Heart left ventricle (tissue), 13 donors: ENCODE measurements around the gene RHOB.

Source experiments
- CTCF ChIP-seq, 12 donors: fragments of 200-600 bp; sonication (generic) in 4 of 12; IDR thresholded peaks; one replicate each; pipeline versions ENCODE4 v1.5.0 to v1.8.0; 2018 to 2022; ENCODE audit warnings: antibody characterized with exemption in 12 of 12, mild to moderate bottlenecking in 5 of 12
- POLR2A ChIP-seq, 2 donors: fragments of 450-650 bp; IDR thresholded peaks; one replicate each; pipeline ENCODE4 v1.6.1; 2017; ENCODE audit warnings: antibody characterized with exemption in 2 of 2, mild to moderate bottlenecking in 2 of 2, moderate library complexity in 2 of 2
- donor health status: ischemic (EF 13 %, LVEDD 7.1; RV severe dilation, severe dysfunction).
- donor health status: DM: no; HTN: yes; CAD: no.
- donor health status: DM: no; HTN: no; CAD: no.
- donor health status: ischemic (EF 25% LVEDD 6.9; RV normal size, moderate dysfunction).
- donor health status: ischemic (EF 25% LVEDD 5.7; RV mildly dilated, moderate dysfunction).
- donor health status: ischemic (EF 35%, LVEDD 5.7; RV mildly dilated, moderate dysfunction).
- donor health status: nonischemic (EF 11% LVEDD 7.7; RV severe dilation, severe dysfunction).
- donor health status: DM: yes; HTN: yes; CAD: no.
- donor health status: PGD.
- donor health status: ischemic (EF 29% LVEDD 5.4; RV normal size, mild dysfunction).
- donor health status: nonischemic (EF 23%, LVEDD 6.1; RV moderate dilation, normal function).

DNA sequence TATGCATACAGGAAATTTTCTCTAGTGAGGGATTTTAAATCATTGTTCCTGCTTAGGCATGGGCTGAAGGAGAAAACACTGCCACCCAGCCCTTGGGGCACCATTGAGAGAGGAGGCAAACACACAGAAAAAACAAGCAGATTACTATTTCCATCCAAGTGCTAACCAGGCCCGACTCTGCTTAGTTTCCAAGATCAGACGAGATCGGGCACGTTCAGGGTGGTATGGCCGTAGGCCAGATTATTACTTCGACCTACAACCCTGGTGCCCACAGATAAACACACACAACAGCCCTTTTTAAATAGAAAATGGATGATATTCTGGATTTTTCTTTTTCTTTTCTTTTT is 45.4 kb upstream of the RHOB start:
- TF ChIP-seq CTCF (IDR thresholded peaks at IDR 0.05) (no peak), POLR2A (IDR thresholded peaks at IDR 0.05) (no peak)
